ENCODE data around the gene SYT13.
"Not testable (repeated sequence)": the region's sequence is repeated elsewhere in the genome, so short reads cannot be mapped to it uniquely, and the experiment has no call there.

Gene SYT13

GRCh38 chr11:45296075-45296474 lies 9.9 kb upstream of the SYT13 start:
- Mint-ChIP-seq H3K4me1 (ENCODE audit: low read depth) (no peaks in the 10 kb centered on the region), H3K9me3 (no peaks in the 10 kb centered on the region), H3K36me3 (ENCODE audit: low read depth) (no peaks in the 10 kb centered on the region), H3K4me3 (no peak overlapping the region), H3K27ac (no peak overlapping the region), H3K27me3 (peaks cover 37% of the 10 kb centered on the region)

GRCh38 chr11:45294499-45294898 lies 8.4 kb upstream of the SYT13 start:
- H3K36me3 Mint-ChIP-seq (ENCODE audit: low read depth) = no peaks in the 10 kb centered on the region
- no peaks in the 10 kb centered on the region for H3K4me1 Mint-ChIP-seq (ENCODE audit: low read depth)
- no peak overlapping the region for H3K4me3 Mint-ChIP-seq
- H3K27me3 Mint-ChIP-seq = peaks cover 53% of the 10 kb centered on the region
- H3K9me3 Mint-ChIP-seq = no peaks in the 10 kb centered on the region
- no peak overlapping the region for H3K27ac Mint-ChIP-seq

- H3K9me3 Mint-ChIP-seq; H3K27ac Mint-ChIP-seq; H3K4me3 Mint-ChIP-seq; H3K36me3 Mint-ChIP-seq (ENCODE audit: low read depth); H3K4me1 Mint-ChIP-seq (ENCODE audit: low read depth): not testable (repeated sequence)
- peaks cover 58% of the 10 kb centered on the region for H3K27me3 Mint-ChIP-seq
Measured at GRCh38 chr11:45293566-45294192, 7.5 kb upstream of the SYT13 start.

- Mint-ChIP-seq H3K36me3 (ENCODE audit: low read depth) (no peaks in the 10 kb centered on the region), H3K27ac (no peak overlapping the region), H3K9me3 (no peaks in the 10 kb centered on the region), H3K27me3 (peaks cover 77% of the 10 kb centered on the region), H3K4me3 (no peak overlapping the region), H3K4me1 (ENCODE audit: low read depth) (no peaks in the 10 kb centered on the region)
Measured at GRCh38 chr11:45290586-45290985, 4.4 kb upstream of the SYT13 start.

GRCh38 chr11:45289369-45289768 lies 3.2 kb upstream of the SYT13 start:
- H3K4me1 Mint-ChIP-seq (ENCODE audit: low read depth) = no peaks in the 10 kb centered on the region
- H3K9me3 Mint-ChIP-seq = no peaks in the 10 kb centered on the region
- peaks cover 84% of the 10 kb centered on the region for H3K27me3 Mint-ChIP-seq
- no peaks in the 10 kb centered on the region for H3K36me3 Mint-ChIP-seq (ENCODE audit: low read depth)
- H3K27ac Mint-ChIP-seq = no peak overlapping the region
- H3K4me3 Mint-ChIP-seq = no peak overlapping the region

GRCh38 chr11:45288339-45288738 lies 2.2 kb upstream of the SYT13 start:
- Mint-ChIP-seq H3K27me3 (peaks cover 88% of the 10 kb centered on the region), H3K36me3 (ENCODE audit: low read depth) (no peaks in the 10 kb centered on the region), H3K9me3 (no peaks in the 10 kb centered on the region), H3K4me1 (ENCODE audit: low read depth) (no peaks in the 10 kb centered on the region), H3K27ac (no peak overlapping the region), H3K4me3 (no peak overlapping the region)

GRCh38 chr11:45287316-45287903 lies 1.3 kb upstream of the SYT13 start:
- peaks cover 86% of the 10 kb centered on the region for H3K27me3 Mint-ChIP-seq
- no peaks in the 10 kb centered on the region for H3K4me1 Mint-ChIP-seq (ENCODE audit: low read depth)
- H3K36me3 Mint-ChIP-seq (ENCODE audit: low read depth) = no peaks in the 10 kb centered on the region
- no peak overlapping the region for H3K4me3 Mint-ChIP-seq
- no peaks in the 10 kb centered on the region for H3K9me3 Mint-ChIP-seq
- H3K27ac Mint-ChIP-seq = no peak overlapping the region

GRCh38 chr11:45285250-45285828 lies 802 bp downstream of the SYT13 start:
- no peaks in the 10 kb centered on the region for H3K9me3 Mint-ChIP-seq
- H3K4me3 Mint-ChIP-seq = no peak overlapping the region
- no peak overlapping the region for H3K27ac Mint-ChIP-seq
- H3K36me3 Mint-ChIP-seq (ENCODE audit: low read depth) = no peaks in the 10 kb centered on the region
- H3K27me3 Mint-ChIP-seq = peaks cover 77% of the 10 kb centered on the region
- H3K4me1 Mint-ChIP-seq (ENCODE audit: low read depth) = no peaks in the 10 kb centered on the region

GRCh38 chr11:45282081-45282480 lies 4.1 kb downstream of the SYT13 start:
- Mint-ChIP-seq H3K9me3 (peaks cover 6% of the 10 kb centered on the region), H3K36me3 (ENCODE audit: low read depth) (no peaks in the 10 kb centered on the region), H3K4me3 (no peak overlapping the region), H3K4me1 (ENCODE audit: low read depth) (no peaks in the 10 kb centered on the region), H3K27ac (no peak overlapping the region), H3K27me3 (peaks cover 63% of the 10 kb centered on the region)

- H3K9me3 Mint-ChIP-seq = peaks cover 6% of the 10 kb centered on the region
- H3K27ac Mint-ChIP-seq = no peak overlapping the region
- no peaks in the 10 kb centered on the region for H3K36me3 Mint-ChIP-seq (ENCODE audit: low read depth)
- H3K4me3 Mint-ChIP-seq = no peak overlapping the region
- H3K4me1 Mint-ChIP-seq (ENCODE audit: low read depth) = no peaks in the 10 kb centered on the region
- H3K27me3 Mint-ChIP-seq = peaks cover 59% of the 10 kb centered on the region
Measured at GRCh38 chr11:45280449-45280848, 5.7 kb downstream of the SYT13 start.

GRCh38 chr11:45279645-45280044 lies 6.5 kb downstream of the SYT13 start:
- no peak overlapping the region for H3K4me3 Mint-ChIP-seq
- peaks cover 6% of the 10 kb centered on the region for H3K9me3 Mint-ChIP-seq
- no peaks in the 10 kb centered on the region for H3K4me1 Mint-ChIP-seq (ENCODE audit: low read depth)
- H3K36me3 Mint-ChIP-seq (ENCODE audit: low read depth) = no peaks in the 10 kb centered on the region
- H3K27me3 Mint-ChIP-seq = peaks cover 57% of the 10 kb centered on the region
- H3K27ac Mint-ChIP-seq = no peak overlapping the region

- H3K27ac Mint-ChIP-seq = no peak overlapping the region
- H3K4me1 Mint-ChIP-seq (ENCODE audit: low read depth) = no peaks in the 10 kb centered on the region
- H3K36me3 Mint-ChIP-seq (ENCODE audit: low read depth) = no peaks in the 10 kb centered on the region
- H3K9me3 Mint-ChIP-seq = peaks cover 6% of the 10 kb centered on the region
- no peak overlapping the region for H3K4me3 Mint-ChIP-seq
- peaks cover 54% of the 10 kb centered on the region for H3K27me3 Mint-ChIP-seq
Measured at GRCh38 chr11:45278714-45279113, 7.4 kb downstream of the SYT13 start.

- Mint-ChIP-seq H3K27me3 (peaks cover 59% of the 10 kb centered on the region), H3K9me3 (peaks cover 6% of the 10 kb centered on the region), H3K36me3 (ENCODE audit: low read depth) (no peaks in the 10 kb centered on the region), H3K4me3 (no peak overlapping the region), H3K27ac (no peak overlapping the region), H3K4me1 (ENCODE audit: low read depth) (no peaks in the 10 kb centered on the region)
Measured at GRCh38 chr11:45275828-45276227, 10.3 kb downstream of the SYT13 start.

GRCh38 chr11:45274206-45274605 lies 11.9 kb downstream of the SYT13 start:
- no peaks in the 10 kb centered on the region for H3K4me1 Mint-ChIP-seq (ENCODE audit: low read depth)
- no peak overlapping the region for H3K27ac Mint-ChIP-seq
- H3K27me3 Mint-ChIP-seq = peaks cover 63% of the 10 kb centered on the region
- no peaks in the 10 kb centered on the region for H3K9me3 Mint-ChIP-seq
- H3K36me3 Mint-ChIP-seq (ENCODE audit: low read depth) = no peaks in the 10 kb centered on the region
- H3K4me3 Mint-ChIP-seq = no peak overlapping the region

GRCh38 chr11:45273509-45273908 lies 12.6 kb downstream of the SYT13 start:
- Mint-ChIP-seq H3K27me3 (peaks cover 69% of the 10 kb centered on the region), H3K4me1 (ENCODE audit: low read depth) (no peaks in the 10 kb centered on the region)

GRCh38 chr11:45272701-45273100 lies 13.4 kb downstream of the SYT13 start:
- no peaks in the 10 kb centered on the region for H3K36me3 Mint-ChIP-seq (ENCODE audit: low read depth)
- no peak overlapping the region for H3K4me3 Mint-ChIP-seq
- peaks cover 67% of the 10 kb centered on the region for H3K27me3 Mint-ChIP-seq
- H3K27ac Mint-ChIP-seq = no peak overlapping the region
- no peaks in the 10 kb centered on the region for H3K9me3 Mint-ChIP-seq
- no peaks in the 10 kb centered on the region for H3K4me1 Mint-ChIP-seq (ENCODE audit: low read depth)

More at GRCh38 chr11:45273509-45273908, 12.6 kb downstream of the SYT13 start:
- Mint-ChIP-seq H3K36me3 (ENCODE audit: low read depth) (no peaks in the 10 kb centered on the region), H3K4me3 (no peak overlapping the region), H3K27ac (no peak overlapping the region), H3K9me3 (no peaks in the 10 kb centered on the region)
